ENCODE measurements around the gene MAGEA11.
"Not testable (repeated sequence)": the region's sequence is repeated elsewhere in the genome, so short reads cannot be mapped to it uniquely, and the experiment has no call there.

The MAGEA11 gene

GRCh38 chrX:149716632-149717031, 4.8 kb downstream of the MAGEA11 start:
- Histone ChIP-seq H3K27ac (ENCODE audit: low read length) (no peak overlapping the region), H2AFZ (ENCODE audit: low read depth, low read length) (no peak overlapping the region), H3K27me3 (ENCODE audit: low read depth, low read length) (no peaks in the 10 kb centered on the region), H3K4me2 (ENCODE audit: low read length) (no peak overlapping the region), H3K9me3 (ENCODE audit: insufficient read depth, low read length) (no peaks in the 10 kb centered on the region), H3K4me3 (ENCODE audit: low read length) (no peak overlapping the region), H4K20me1 (ENCODE audit: insufficient read depth, low read length) (no peaks in the 10 kb centered on the region), H3K9ac (ENCODE audit: low read length) (no peak overlapping the region), H3K79me2 (ENCODE audit: low read length) (no peaks in the 10 kb centered on the region), H3K4me1 (ENCODE audit: low read length) (peaks cover 6% of the 10 kb centered on the region; the same call in 1 of the 2 replicates), H3K36me3 (replicated peaks; ENCODE audit: low read depth, low read length) (no peaks in the 10 kb centered on the region)
- TF ChIP-seq EZH2phosphoT487 (IDR thresholded peaks at IDR 0.05; ENCODE audit: low read depth) (no peak), CTCF (IDR thresholded peaks at IDR 0.05; ENCODE audit: low read depth, low read length) (no peak)

GRCh38 chrX:149717803-149718202, 5.9 kb downstream of the MAGEA11 start:
- H3K79me2 ChIP-seq (ENCODE audit: low read length), result no peaks in the 10 kb centered on the region
- no peak overlapping the region for H3K4me2 ChIP-seq (ENCODE audit: low read length)
- H3K9me3 ChIP-seq (ENCODE audit: insufficient read depth, low read length), result no peaks in the 10 kb centered on the region
- no peak overlapping the region for H3K4me3 ChIP-seq (ENCODE audit: low read length)
- H3K4me1 ChIP-seq (ENCODE audit: low read length), result peaks cover 6% of the 10 kb centered on the region; the same call in 1 of the 2 replicates
- no peak overlapping the region for H3K27ac ChIP-seq (ENCODE audit: low read length)
- no peaks in the 10 kb centered on the region for H3K36me3 ChIP-seq (replicated peaks; ENCODE audit: low read depth, low read length)
- H4K20me1 ChIP-seq (ENCODE audit: insufficient read depth, low read length), result no peaks in the 10 kb centered on the region
- no peak overlapping the region for H3K9ac ChIP-seq (ENCODE audit: low read length)
- TF ChIP-seq EZH2phosphoT487 (IDR thresholded peaks at IDR 0.05; ENCODE audit: low read depth), result no peak
- no peak for TF ChIP-seq CTCF (IDR thresholded peaks at IDR 0.05; ENCODE audit: low read depth, low read length)
- H2AFZ ChIP-seq (ENCODE audit: low read depth, low read length), result no peak overlapping the region
- H3K27me3 ChIP-seq (ENCODE audit: low read depth, low read length), result no peaks in the 10 kb centered on the region

- H3K27ac ChIP-seq (ENCODE audit: low read length), result no peak overlapping the region
- H3K9ac ChIP-seq (ENCODE audit: low read length), result no peak overlapping the region
- H3K36me3 ChIP-seq (replicated peaks; ENCODE audit: low read depth, low read length), result no peaks in the 10 kb centered on the region
- H4K20me1 ChIP-seq (ENCODE audit: insufficient read depth, low read length), result no peaks in the 10 kb centered on the region
- H2AFZ ChIP-seq (ENCODE audit: low read depth, low read length), result no peak overlapping the region
- no peak for TF ChIP-seq EZH2phosphoT487 (IDR thresholded peaks at IDR 0.05; ENCODE audit: low read depth)
- TF ChIP-seq CTCF (IDR thresholded peaks at IDR 0.05; ENCODE audit: low read depth, low read length), result no peak
- H3K4me3 ChIP-seq (ENCODE audit: low read length), result no peak overlapping the region
- no peaks in the 10 kb centered on the region for H3K79me2 ChIP-seq (ENCODE audit: low read length)
- no peaks in the 10 kb centered on the region for H3K27me3 ChIP-seq (ENCODE audit: low read depth, low read length)
- H3K4me2 ChIP-seq (ENCODE audit: low read length), result no peak overlapping the region
- H3K4me1 ChIP-seq (ENCODE audit: low read length), result peaks cover 6% of the 10 kb centered on the region; the same call in 1 of the 2 replicates
- no peaks in the 10 kb centered on the region for H3K9me3 ChIP-seq (ENCODE audit: insufficient read depth, low read length)
Observed at GRCh38 chrX:149718757-149719156, 6.9 kb downstream of the MAGEA11 start.

GRCh38 chrX:149720021-149720689, 8.3 kb downstream of the MAGEA11 start:
- H3K27ac ChIP-seq (ENCODE audit: low read length), result no peak overlapping the region
- TF ChIP-seq CTCF (IDR thresholded peaks at IDR 0.05; ENCODE audit: low read depth, low read length), result no peak
- TF ChIP-seq EZH2phosphoT487 (IDR thresholded peaks at IDR 0.05; ENCODE audit: low read depth), result no peak
- no peaks in the 10 kb centered on the region for H4K20me1 ChIP-seq (ENCODE audit: insufficient read depth, low read length)
- no peaks in the 10 kb centered on the region for H3K9me3 ChIP-seq (ENCODE audit: insufficient read depth, low read length)
- H3K79me2 ChIP-seq (ENCODE audit: low read length), result no peaks in the 10 kb centered on the region
- no peaks in the 10 kb centered on the region for H3K27me3 ChIP-seq (ENCODE audit: low read depth, low read length)
- no peak overlapping the region for H3K4me2 ChIP-seq (ENCODE audit: low read length)
- H3K36me3 ChIP-seq (replicated peaks; ENCODE audit: low read depth, low read length), result no peaks in the 10 kb centered on the region
- no peak overlapping the region for H3K9ac ChIP-seq (ENCODE audit: low read length)
- H3K4me3 ChIP-seq (ENCODE audit: low read length), result no peak overlapping the region
- H2AFZ ChIP-seq (ENCODE audit: low read depth, low read length), result no peak overlapping the region
- peaks cover 5% of the 10 kb centered on the region; the same call in 1 of the 2 replicates for H3K4me1 ChIP-seq (ENCODE audit: low read length)

- not testable (repeated sequence) for H3K9me3 ChIP-seq (ENCODE audit: insufficient read depth, low read length); H3K9ac ChIP-seq (ENCODE audit: low read length); H3K36me3 ChIP-seq (replicated peaks; ENCODE audit: low read depth, low read length); H4K20me1 ChIP-seq (ENCODE audit: insufficient read depth, low read length); H3K79me2 ChIP-seq (ENCODE audit: low read length); H3K4me2 ChIP-seq (ENCODE audit: low read length); H3K27ac ChIP-seq (ENCODE audit: low read length); H3K4me3 ChIP-seq (ENCODE audit: low read length); H3K27me3 ChIP-seq (ENCODE audit: low read depth, low read length); H3K4me1 ChIP-seq (ENCODE audit: low read length); H2AFZ ChIP-seq (ENCODE audit: low read depth, low read length)
Observed at GRCh38 chrX:149721241-149721640, 9.4 kb downstream of the MAGEA11 start.
